Measurements from ENCODE around the gene PMPCA.
"Not testable (repeated sequence)": the region's sequence is repeated elsewhere in the genome, so short reads cannot be mapped to it uniquely, and the experiment has no call there.

The PMPCA gene

GRCh38 chr9:136394312-136395019 lies 16.0 kb upstream of the PMPCA start:
- no peak for DNase-seq (ENCODE audit: low read depth)

- no peak for DNase-seq (ENCODE audit: low read depth)
Observed at GRCh38 chr9:136395020-136395340, 15.5 kb upstream of the PMPCA start.

GRCh38 chr9:136395345-136396218 lies 14.9 kb upstream of the PMPCA start:
- no peak for DNase-seq (ENCODE audit: low read depth)

GRCh38 chr9:136396219-136396515 lies 14.3 kb upstream of the PMPCA start:
- DNase-seq (ENCODE audit: low read depth), result no peak

GRCh38 chr9:136397643-136398042 lies 12.8 kb upstream of the PMPCA start:
- DNase-seq (ENCODE audit: low read depth), result no peak

- DNase-seq (ENCODE audit: low read depth), result no peak
Observed at GRCh38 chr9:136398286-136398685, 12.2 kb upstream of the PMPCA start.

GRCh38 chr9:136399176-136400037 lies 11.1 kb upstream of the PMPCA start:
- no peak for DNase-seq (ENCODE audit: low read depth)

GRCh38 chr9:136400038-136400834 lies 10.2 kb upstream of the PMPCA start, which contains the start of gene SNAPC4:
TSS of gene SNAPC4 (minus strand) at chr9:136400170. CDS start at chr9:136398428, 1,742 bp downstream.
- no peak for DNase-seq (ENCODE audit: low read depth)

- DNase-seq (ENCODE audit: low read depth), result no peak
Observed at GRCh38 chr9:136401173-136401922, 9.1 kb upstream of the PMPCA start.

GRCh38 chr9:136402067-136402466 lies 8.4 kb upstream of the PMPCA start:
- DNase-seq (ENCODE audit: low read depth), result no peak

GRCh38 chr9:136403538-136403914 lies 6.9 kb upstream of the PMPCA start:
- no peak for DNase-seq (ENCODE audit: low read depth)

GRCh38 chr9:136403915-136404800 lies 6.3 kb upstream of the PMPCA start:
- DNase-seq (ENCODE audit: low read depth), result no peak

GRCh38 chr9:136404801-136405136 lies 5.7 kb upstream of the PMPCA start:
- DNase-seq (ENCODE audit: low read depth), result no peak

GRCh38 chr9:136405481-136405880 lies 5.0 kb upstream of the PMPCA start:
- DNase-seq (ENCODE audit: low read depth), result no peak

GRCh38 chr9:136405904-136406303 lies 4.6 kb upstream of the PMPCA start:
- not testable (repeated sequence) for DNase-seq (ENCODE audit: low read depth)

GRCh38 chr9:136407061-136407460 lies 3.4 kb upstream of the PMPCA start:
- not testable (repeated sequence) for DNase-seq (ENCODE audit: low read depth)

GRCh38 chr9:136407911-136408310 lies 2.5 kb upstream of the PMPCA start:
- DNase-seq (ENCODE audit: low read depth), result no peak

GRCh38 chr9:136409557-136410455 lies 652 bp upstream of the PMPCA start:
- DNase-seq (ENCODE audit: low read depth), result no peak

GRCh38 chr9:136411378-136411777 lies 920 bp downstream of the PMPCA start:
- no peak for DNase-seq (ENCODE audit: low read depth)

Measured in GM04503 (cell line).